Activated CD8-positive, alpha-beta memory T cell treated with anti-CD3 and anti-CD28 coated beads, Interleukin-2, amount 50 U/mL, for 24 hours (primary cell): Measurements from ENCODE around the gene CDC25B.

Source experiments
- DNase-seq: peaks from one replicate; pipeline ENCODE4 v3.0.0-alpha.2; 2020; ENCODE audit errors: extremely low read depth

The CDC25B gene

GRCh38 chr20:3764659-3765058 is 31.5 kb upstream of the CDC25B start:
- DNase-seq, result no peak

GRCh38 chr20:3765171-3765882 is 30.8 kb upstream of the CDC25B start:
- no peak for DNase-seq

GRCh38 chr20:3766422-3767109 is 29.5 kb upstream of the CDC25B start:
- no peak for DNase-seq

GRCh38 chr20:3767110-3767426 is 29.0 kb upstream of the CDC25B start:
- DNase-seq, result no peak

GRCh38 chr20:3767427-3768341 is 28.4 kb upstream of the CDC25B start, which contains the start of gene ADISSP:
TSS of gene ADISSP (minus strand) at chr20:3767753. CDS start at chr20:3760100, 7,653 bp downstream.
- peak; percentile 91 for DNase-seq

- peak; percentile 55 for DNase-seq
Observed at GRCh38 chr20:3768342-3769130, 27.6 kb upstream of the CDC25B start.

GRCh38 chr20:3771552-3772058 is 24.5 kb upstream of the CDC25B start:
- no peak for DNase-seq

GRCh38 chr20:3775457-3776108 is 20.5 kb upstream of the CDC25B start:
- DNase-seq, result no peak

- no peak for DNase-seq
Observed at GRCh38 chr20:3777381-3777715, 18.8 kb upstream of the CDC25B start.

GRCh38 chr20:3777716-3778629 is 18.1 kb upstream of the CDC25B start:
- DNase-seq, result no peak

- DNase-seq, result no peak
Observed at GRCh38 chr20:3778976-3779375, 17.1 kb upstream of the CDC25B start.

GRCh38 chr20:3781153-3781910 is 14.8 kb upstream of the CDC25B start, which contains the start of gene SPEF1:
TSS of gene SPEF1 (minus strand) at chr20:3781448. CDS start at chr20:3781287, 161 bp downstream.
- DNase-seq, result no peak

- no peak for DNase-seq
Observed at GRCh38 chr20:3782597-3782996, 13.5 kb upstream of the CDC25B start.

GRCh38 chr20:3783068-3783489 is 13.0 kb upstream of the CDC25B start:
- DNase-seq, result no peak

GRCh38 chr20:3783511-3784195 is 12.5 kb upstream of the CDC25B start:
- no peak for DNase-seq

GRCh38 chr20:3784216-3784853 is 11.8 kb upstream of the CDC25B start:
- DNase-seq, result no peak

GRCh38 chr20:3784863-3785239 is 11.3 kb upstream of the CDC25B start:
- DNase-seq, result no peak
